HepG2 (cell line): ENCODE data around the gene RTP2. TPM values are rescaled to one million over a fixed set of nuclear protein-coding genes. Genes with fewer than 3 reads are reported as not detected.

Experiments
- AKAP8 ChIP-seq: sonication (generic); formaldehyde crosslinking; IDR thresholded peaks from 2 replicates; pipeline ENCODE4 v1.5.1; 2020; ENCODE audit warnings: mild to moderate bottlenecking, missing genetic modification reagents
- ATAD3A ChIP-seq: sonication (generic); formaldehyde crosslinking; IDR thresholded peaks from 2 replicates; pipeline ENCODE4 v1.4.0; 2020; ENCODE audit warnings: missing genetic modification reagents
- FOXP1 ChIP-seq, 2 experiments: fragments of 450-650 bp in 1 of 2; IDR thresholded peaks; 2 replicates each; pipeline ENCODE4 v1.6.1; 2017 to 2018; ENCODE audit warnings: antibody characterized with exemption in 1 of 2
- IRX3 ChIP-seq: sonication (generic); formaldehyde crosslinking; IDR thresholded peaks from 2 replicates; pipeline ENCODE4 v1.8.1; 2023; ENCODE audit warnings: mild to moderate bottlenecking, low read depth, missing genetic modification reagents, borderline replicate concordance
- MTA3 ChIP-seq: sonication (generic); formaldehyde crosslinking; IDR thresholded peaks from 2 replicates; pipeline ENCODE4 v1.4.0; 2020; ENCODE audit warnings: missing genetic modification reagents
- REPIN1 ChIP-seq: sonication (generic); formaldehyde crosslinking; IDR thresholded peaks from 2 replicates; pipeline ENCODE4 v1.8.0; 2022; ENCODE audit warnings: missing genetic modification reagents, low read depth, mild to moderate bottlenecking, borderline replicate concordance
- SMAD1 ChIP-seq: sonication (generic); formaldehyde crosslinking; IDR thresholded peaks from 2 replicates; pipeline ENCODE4 v1.4.0; 2020; ENCODE audit warnings: missing genetic modification reagents, low read depth, mild to moderate bottlenecking, borderline replicate concordance
- TMF1 ChIP-seq: sonication (generic); formaldehyde crosslinking; IDR thresholded peaks from 2 replicates; pipeline ENCODE4 v1.8.1; 2022; ENCODE audit warnings: low read depth, missing genetic modification reagents
- ZNF260 ChIP-seq: sonication (generic); formaldehyde crosslinking; IDR thresholded peaks from 2 replicates; pipeline ENCODE4 v1.4.0; 2020; ENCODE audit warnings: missing genetic modification reagents, low read depth, mild to moderate bottlenecking, borderline replicate concordance
- polyA plus RNA-seq, 8 experiments: library from polyadenylated mRNA; depleted of rRNA in 3 of 8; stranded (reverse) in 7 of 8; unstranded in 1 of 8; fragments of >200 nt; fragmentation: Illumina TruSeq in 4 of 8; extraction: Trizol in 4 of 8; gene quantifications; 2 replicates each; pipeline versions ENCODE4 v1.2.1 to v1.2.3, GENCODE V29; 2011 to 2016; ENCODE audit warnings: low read depth in 4 of 8, missing spikeins in 1 of 8, mixed read lengths in 1 of 8; ENCODE audit not compliant: insufficient read depth in 1 of 8
- total RNA-seq, 5 experiments: library from RNA; depleted of rRNA; stranded (reverse); fragments of >200 nt; fragmentation: Illumina TruSeq; extraction: Trizol; gene quantifications; 2 replicates each; pipeline ENCODE4 v1.2.3, GENCODE V29; 2016; ENCODE audit warnings: low read depth in 1 of 5
- TF ChIP-seq, protein P1 (sequence below): sonication (generic); formaldehyde crosslinking; IDR thresholded peaks from 2 replicates; pipeline ENCODE4 v1.4.0; 2020; ENCODE audit warnings: missing genetic modification reagents
- TF ChIP-seq, protein P2 (sequence below): sonication (generic); formaldehyde crosslinking; conservative IDR thresholded peaks from 2 replicates; pipeline ENCODE4 v1.4.0; 2020; ENCODE audit warnings: missing genetic modification reagents

RTP2 gene
- total and polyA plus RNA-seq, 2 of the 13 experiments (the other 11 are each of a cell fraction or from before 2014, with no cell fraction given): not detected

DNA sequence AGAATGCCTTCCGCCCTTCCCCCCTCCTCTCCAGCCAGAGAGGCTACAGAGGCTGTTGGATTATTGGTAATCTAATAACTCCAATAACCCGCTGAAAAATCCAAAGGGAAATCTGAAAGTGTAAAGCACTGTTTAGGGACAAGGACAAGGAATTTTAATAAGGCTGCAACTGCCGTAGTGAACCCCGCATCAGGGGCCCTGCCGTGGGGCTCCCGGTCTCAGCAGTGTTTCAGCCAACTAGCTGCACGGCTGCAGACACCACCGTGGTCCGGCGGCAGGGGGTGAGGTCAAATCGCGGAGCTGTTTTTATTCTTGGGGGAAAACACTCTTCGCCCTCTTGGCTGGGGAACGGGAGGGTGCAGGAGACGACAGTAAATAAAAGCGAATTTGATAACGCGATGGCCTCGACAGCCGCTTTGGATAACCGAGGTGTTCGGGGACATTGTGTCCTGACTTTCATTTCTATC is 36.8 kb upstream of the RTP2 start (continued):
- TF ChIP-seq TMF1 (CRISPR knock-in tag) (0 out of 2 replicates have a peak, but pooled peaks have one; percentile 9), SMAD1 (CRISPR knock-in tag) (0 out of 2 replicates have a peak, but pooled peaks have one; percentile 37), IRX3 (CRISPR knock-in tag) (no peak), MTA3 (CRISPR knock-in tag) (no peak), ZNF260 (CRISPR knock-in tag) (no peak), AKAP8 (peak; percentile 12; the same call in 1 of the 2 replicates), FOXP1 (IDR thresholded peaks at IDR 0.05) (no peak), FOXP1 (CRISPR knock-in tag; IDR thresholded peaks at IDR 0.05) (no peak), REPIN1 (CRISPR knock-in tag) (0 out of 2 replicates have a peak, but pooled peaks have one; percentile 8), ATAD3A (CRISPR knock-in tag) (no peak)
- TF ChIP-seq, protein P1, sequence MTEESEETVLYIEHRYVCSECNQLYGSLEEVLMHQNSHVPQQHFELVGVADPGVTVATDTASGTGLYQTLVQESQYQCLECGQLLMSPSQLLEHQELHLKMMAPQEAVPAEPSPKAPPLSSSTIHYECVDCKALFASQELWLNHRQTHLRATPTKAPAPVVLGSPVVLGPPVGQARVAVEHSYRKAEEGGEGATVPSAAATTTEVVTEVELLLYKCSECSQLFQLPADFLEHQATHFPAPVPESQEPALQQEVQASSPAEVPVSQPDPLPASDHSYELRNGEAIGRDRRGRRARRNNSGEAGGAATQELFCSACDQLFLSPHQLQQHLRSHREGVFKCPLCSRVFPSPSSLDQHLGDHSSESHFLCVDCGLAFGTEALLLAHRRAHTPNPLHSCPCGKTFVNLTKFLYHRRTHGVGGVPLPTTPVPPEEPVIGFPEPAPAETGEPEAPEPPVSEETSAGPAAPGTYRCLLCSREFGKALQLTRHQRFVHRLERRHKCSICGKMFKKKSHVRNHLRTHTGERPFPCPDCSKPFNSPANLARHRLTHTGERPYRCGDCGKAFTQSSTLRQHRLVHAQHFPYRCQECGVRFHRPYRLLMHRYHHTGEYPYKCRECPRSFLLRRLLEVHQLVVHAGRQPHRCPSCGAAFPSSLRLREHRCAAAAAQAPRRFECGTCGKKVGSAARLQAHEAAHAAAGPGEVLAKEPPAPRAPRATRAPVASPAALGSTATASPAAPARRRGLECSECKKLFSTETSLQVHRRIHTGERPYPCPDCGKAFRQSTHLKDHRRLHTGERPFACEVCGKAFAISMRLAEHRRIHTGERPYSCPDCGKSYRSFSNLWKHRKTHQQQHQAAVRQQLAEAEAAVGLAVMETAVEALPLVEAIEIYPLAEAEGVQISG (CRISPR knock-in tag): 0 out of 2 replicates have a peak, but pooled peaks have one; percentile 12
- TF ChIP-seq, protein P2, sequence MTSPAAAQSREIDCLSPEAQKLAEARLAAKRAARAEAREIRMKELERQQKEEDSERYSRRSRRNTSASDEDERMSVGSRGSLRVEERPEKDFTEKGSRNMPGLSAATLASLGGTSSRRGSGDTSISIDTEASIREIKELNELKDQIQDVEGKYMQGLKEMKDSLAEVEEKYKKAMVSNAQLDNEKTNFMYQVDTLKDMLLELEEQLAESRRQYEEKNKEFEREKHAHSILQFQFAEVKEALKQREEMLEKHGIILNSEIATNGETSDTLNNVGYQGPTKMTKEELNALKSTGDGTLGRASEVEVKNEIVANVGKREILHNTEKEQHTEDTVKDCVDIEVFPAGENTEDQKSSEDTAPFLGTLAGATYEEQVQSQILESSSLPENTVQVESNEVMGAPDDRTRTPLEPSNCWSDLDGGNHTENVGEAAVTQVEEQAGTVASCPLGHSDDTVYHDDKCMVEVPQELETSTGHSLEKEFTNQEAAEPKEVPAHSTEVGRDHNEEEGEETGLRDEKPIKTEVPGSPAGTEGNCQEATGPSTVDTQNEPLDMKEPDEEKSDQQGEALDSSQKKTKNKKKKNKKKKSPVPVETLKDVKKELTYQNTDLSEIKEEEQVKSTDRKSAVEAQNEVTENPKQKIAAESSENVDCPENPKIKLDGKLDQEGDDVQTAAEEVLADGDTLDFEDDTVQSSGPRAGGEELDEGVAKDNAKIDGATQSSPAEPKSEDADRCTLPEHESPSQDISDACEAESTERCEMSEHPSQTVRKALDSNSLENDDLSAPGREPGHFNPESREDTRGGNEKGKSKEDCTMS (CRISPR knock-in tag): no peak
